Activated CD8-positive, alpha-beta T cell treated with anti-CD3 and anti-CD28 coated beads for 36 hours (primary cell): ENCODE data around the gene INPP5A. TPM values are rescaled to one million over a fixed set of nuclear protein-coding genes. Genes with fewer than 3 reads are reported as not detected.

ENCODE experiments used
- ATAC-seq: fragments of 200-7000 bp; cut with Tn5 transposase; one replicate; pipeline ENCODE4 v1.10.0; 2021; ENCODE audit warnings: mild to moderate bottlenecking, moderate library complexity
- CTCF ChIA-PET: fragments of 350-600 bp; sonication (Branson Sonifier 250); formaldehyde crosslinking; loops from one replicate; lab custom pipeline; 2021; ENCODE audit warnings: antibody characterized with exemption; lab: Charles Lee
- POLR2A ChIA-PET: fragments of 350-600 bp; sonication (Branson Sonifier 250); formaldehyde crosslinking; loops from one replicate; lab custom pipeline; 2021; ENCODE audit warnings: antibody characterized with exemption; lab: Charles Lee
- DNase-seq: peaks from one replicate; pipeline ENCODE4 v3.0.0-alpha.2; 2020
- H3K27ac Mint-ChIP-seq: one replicate; pipeline ENCODE4 v1.8.0; 2021; ENCODE audit warnings: mild to moderate bottlenecking, mixed read lengths
- H3K27me3 Mint-ChIP-seq: one replicate; pipeline ENCODE4 v1.8.0; 2021; ENCODE audit warnings: mixed read lengths
- H3K36me3 Mint-ChIP-seq: one replicate; pipeline ENCODE4 v1.8.0; 2021; ENCODE audit warnings: low read depth, mixed read lengths
- H3K4me1 Mint-ChIP-seq: one replicate; pipeline ENCODE4 v1.8.0; 2021; ENCODE audit warnings: low read depth, mixed read lengths
- H3K4me3 Mint-ChIP-seq: one replicate; pipeline ENCODE4 v1.8.0; 2021; ENCODE audit warnings: mild to moderate bottlenecking, moderate library complexity, mixed read lengths
- H3K9me3 Mint-ChIP-seq: one replicate; pipeline ENCODE4 v1.8.0; 2021; ENCODE audit warnings: mixed read lengths
- CTCF ChIP-seq: fragments of 200-600 bp; IDR thresholded peaks from one replicate; pipeline ENCODE4 v1.8.0; 2022; ENCODE audit warnings: antibody characterized with exemption, mild to moderate bottlenecking
- intact Hi-C: fragments of 100-400 bp; cut with micrococcal nuclease; formaldehyde crosslinking; loops from one replicate; pipeline ENCODE4 v1.10.0; 2022
- total RNA-seq, 2 experiments: library from RNA; stranded (reverse); gene quantifications; one replicate each; pipeline ENCODE4 v1.2.3, GENCODE V29; 2021

INPP5A gene
- total RNA-seq, 2 experiments from 2014 or later, result 9.6 to 10.4 TPM

DNA sequence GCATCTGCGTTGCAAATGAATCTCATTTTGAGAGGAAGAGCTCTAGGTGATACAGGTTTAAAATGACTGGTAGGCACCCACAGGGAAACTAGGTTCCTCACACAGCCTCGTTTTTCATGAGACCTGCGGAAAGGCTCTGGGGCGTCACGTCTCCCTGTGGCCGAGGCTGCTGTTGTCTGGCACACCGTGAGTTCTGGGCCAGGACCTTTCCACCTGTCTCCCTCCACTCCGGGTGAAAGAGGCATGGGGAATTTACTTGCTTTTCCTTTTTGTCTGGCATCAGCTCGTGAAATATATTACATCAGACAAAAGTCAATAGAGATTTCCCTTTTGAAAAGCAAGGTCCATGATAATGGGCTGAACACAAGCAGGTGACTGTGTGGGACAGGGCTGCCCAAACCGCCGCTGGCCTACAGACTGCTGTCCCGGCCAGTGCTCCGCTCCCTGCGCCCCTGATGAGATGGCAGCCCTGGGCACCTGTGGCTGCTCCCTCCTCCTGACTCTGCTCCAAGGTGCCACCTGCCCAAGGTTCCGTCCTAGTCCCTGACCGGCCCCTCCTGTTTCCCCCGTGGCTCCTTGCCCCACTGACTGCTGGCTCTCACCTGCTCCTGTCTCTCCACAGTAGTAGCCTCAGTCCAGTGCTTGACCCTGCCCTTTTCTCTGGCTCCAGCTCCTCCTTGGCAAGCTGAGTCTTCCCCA is 138.8 kb downstream of the INPP5A start:
- DNase-seq (no peak), ATAC-seq (no peak)
- H3K27ac Mint-ChIP-seq, result no peak overlapping the region
- no peak for TF ChIP-seq CTCF
- no peaks in the 10 kb centered on the region for H3K27me3 Mint-ChIP-seq
- no peak overlapping the region for H3K4me3 Mint-ChIP-seq
- H3K4me1 Mint-ChIP-seq, result peaks cover 5% of the 10 kb centered on the region
- POLR2A ChIA-PET, result no interaction called here
- CTCF ChIA-PET, result no interaction called here
- H3K36me3 Mint-ChIP-seq, result no peaks in the 10 kb centered on the region
- no peaks in the 10 kb centered on the region for H3K9me3 Mint-ChIP-seq
- intact Hi-C loops, result no loop called here

GRCh38 chr10:132677096-132677472 is 139.5 kb downstream of the INPP5A start:
- H3K27me3 Mint-ChIP-seq, result no peaks in the 10 kb centered on the region
- intact Hi-C loops, result no loop called here
- DNase-seq (no peak), ATAC-seq (no peak)
- ChIA-PET CTCF (no interaction called here), POLR2A (no interaction called here)
- H3K36me3 Mint-ChIP-seq, result no peaks in the 10 kb centered on the region
- H3K9me3 Mint-ChIP-seq, result no peaks in the 10 kb centered on the region
- H3K4me3 Mint-ChIP-seq, result no peak overlapping the region
- peaks cover 10% of the 10 kb centered on the region for H3K4me1 Mint-ChIP-seq
- no peak overlapping the region for H3K27ac Mint-ChIP-seq
- TF ChIP-seq CTCF, result no peak

DNA sequence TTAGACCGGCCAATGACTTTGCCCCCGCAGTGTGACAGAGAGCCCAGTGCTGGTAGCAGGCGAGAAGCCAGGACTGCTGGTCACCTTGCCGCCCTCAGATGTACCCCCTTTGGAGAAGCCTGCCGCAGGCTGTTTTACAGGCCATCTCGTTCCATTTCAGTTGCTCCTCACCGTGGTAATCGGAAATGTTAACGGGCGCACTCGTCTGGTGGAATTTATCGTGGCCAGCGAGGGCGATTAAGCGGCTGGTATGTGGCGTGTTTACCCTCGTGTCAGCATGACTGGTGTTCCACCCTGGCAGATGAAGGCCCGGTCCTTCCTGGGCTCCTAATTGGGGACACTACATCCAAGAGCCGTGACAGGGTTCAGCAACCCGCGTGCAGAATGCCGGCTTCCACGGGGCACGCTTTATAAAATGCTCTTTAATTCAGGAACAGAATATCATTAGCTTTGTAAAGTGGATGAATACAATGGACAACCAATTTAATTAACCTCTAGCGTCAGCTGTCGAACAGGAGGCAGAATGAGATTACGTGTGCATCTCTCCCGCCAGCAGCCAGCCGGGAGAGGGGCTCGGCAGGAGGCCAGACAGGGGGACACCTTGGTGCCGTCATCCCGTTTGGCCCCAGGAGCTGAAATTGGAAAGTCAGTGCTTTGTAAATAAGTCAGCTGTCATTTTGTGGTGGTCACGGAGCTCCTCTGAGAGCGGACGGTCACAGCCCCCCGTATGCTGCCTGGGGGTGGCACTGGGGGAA is 140.1 kb downstream of the INPP5A start:
- no peak overlapping the region for H3K27ac Mint-ChIP-seq
- peaks cover 10% of the 10 kb centered on the region for H3K4me1 Mint-ChIP-seq
- no peaks in the 10 kb centered on the region for H3K36me3 Mint-ChIP-seq
- CTCF ChIA-PET, result interaction anchor here (1.2 kb wide), 2 partner anchors 16 to 17 kb away, joined by 3 to 4 read pairs; no protein-coding TSS in a partner anchor
- intact Hi-C loops, result no loop called here
- ATAC-seq (no peak), DNase-seq (no peak)
- TF ChIP-seq CTCF, result no peak
- H3K4me3 Mint-ChIP-seq, result no peak overlapping the region
- no peaks in the 10 kb centered on the region for H3K27me3 Mint-ChIP-seq
- POLR2A ChIA-PET, result interaction anchor here (1.2 kb wide), 1 partner anchor 10 kb away, joined by 3 read pairs; no protein-coding TSS in a partner anchor
- no peaks in the 10 kb centered on the region for H3K9me3 Mint-ChIP-seq

- ChIA-PET CTCF (interaction anchor here (1.2 kb wide), 2 partner anchors 16 to 17 kb away, joined by 3 to 4 read pairs; no protein-coding TSS in a partner anchor), POLR2A (interaction anchor here (1.2 kb wide), 1 partner anchor 11 kb away, joined by 3 read pairs; no protein-coding TSS in a partner anchor)
- Mint-ChIP-seq H3K36me3 (no peaks in the 10 kb centered on the region), H3K27me3 (no peaks in the 10 kb centered on the region), H3K27ac (no peak overlapping the region), H3K4me1 (peaks cover 12% of the 10 kb centered on the region), H3K4me3 (no peak overlapping the region), H3K9me3 (no peaks in the 10 kb centered on the region)
- intact Hi-C loops, result no loop called here
- no peak for TF ChIP-seq CTCF
- ATAC-seq, result no peak
- no peak for DNase-seq
These were observed 141.0 kb downstream of the INPP5A start for GRCh38 chr10:132678436-132679216.
